Endothelial cell of umbilical vein (primary cell): ENCODE results near the gene DMRT1.

ENCODE experiments used
- GATA2 ChIP-seq: IDR thresholded peaks from 2 replicates; pipeline ENCODE4 v1.7.0; 2011; ENCODE audit warnings: low read depth, mild to moderate bottlenecking, moderate library complexity, mixed read lengths, low read length; ENCODE audit not compliant: insufficient read length, insufficient read depth
- POLR2A ChIP-seq: IDR thresholded peaks from 2 replicates; pipeline ENCODE4 v1.6.1; 2012; ENCODE audit warnings: low read depth, mild to moderate bottlenecking, control low read depth, low read length
- POLR2AphosphoS5 ChIP-seq: IDR thresholded peaks from 2 replicates; pipeline ENCODE4 v1.6.1; 2012; ENCODE audit warnings: low read depth, mild to moderate bottlenecking, control low read depth, low read length, moderate library complexity; ENCODE audit not compliant: insufficient read depth
- TF ChIP-seq, protein P1 (sequence below), 2 donors: IDR thresholded peaks; 1 replicate in 1 of 2; 2 replicates in 1 of 2; pipeline ENCODE4 v1.5.1; 2011; ENCODE audit warnings: low read length in 2 of 2, mild to moderate bottlenecking in 2 of 2, moderate library complexity in 2 of 2, control low read depth in 1 of 2, inconsistent platforms in 1 of 2, low read depth in 1 of 2; ENCODE audit not compliant: insufficient read depth in 1 of 2; ENCODE audit errors: extremely low read depth in 1 of 2

DNA sequence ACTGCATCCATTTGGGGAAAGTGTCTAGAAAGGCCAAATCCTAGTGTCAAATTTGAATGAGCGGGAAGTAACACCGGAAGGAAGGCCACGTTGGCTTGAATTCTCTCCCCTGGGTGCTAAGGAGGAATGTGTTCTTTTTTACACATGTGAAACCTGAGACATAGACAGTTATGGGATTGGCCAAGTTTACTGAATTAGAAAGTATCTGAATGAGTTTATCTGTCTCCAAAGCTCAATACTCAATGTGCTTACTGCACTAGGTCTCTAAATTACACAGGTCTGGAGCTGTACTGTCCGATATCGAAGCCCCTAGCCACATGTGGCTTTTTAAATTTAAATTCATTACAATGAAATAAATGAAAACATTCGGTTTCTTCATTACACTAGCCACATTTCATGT, 6.0 kb downstream of the DMRT1 start:
- TF ChIP-seq, protein P1, sequence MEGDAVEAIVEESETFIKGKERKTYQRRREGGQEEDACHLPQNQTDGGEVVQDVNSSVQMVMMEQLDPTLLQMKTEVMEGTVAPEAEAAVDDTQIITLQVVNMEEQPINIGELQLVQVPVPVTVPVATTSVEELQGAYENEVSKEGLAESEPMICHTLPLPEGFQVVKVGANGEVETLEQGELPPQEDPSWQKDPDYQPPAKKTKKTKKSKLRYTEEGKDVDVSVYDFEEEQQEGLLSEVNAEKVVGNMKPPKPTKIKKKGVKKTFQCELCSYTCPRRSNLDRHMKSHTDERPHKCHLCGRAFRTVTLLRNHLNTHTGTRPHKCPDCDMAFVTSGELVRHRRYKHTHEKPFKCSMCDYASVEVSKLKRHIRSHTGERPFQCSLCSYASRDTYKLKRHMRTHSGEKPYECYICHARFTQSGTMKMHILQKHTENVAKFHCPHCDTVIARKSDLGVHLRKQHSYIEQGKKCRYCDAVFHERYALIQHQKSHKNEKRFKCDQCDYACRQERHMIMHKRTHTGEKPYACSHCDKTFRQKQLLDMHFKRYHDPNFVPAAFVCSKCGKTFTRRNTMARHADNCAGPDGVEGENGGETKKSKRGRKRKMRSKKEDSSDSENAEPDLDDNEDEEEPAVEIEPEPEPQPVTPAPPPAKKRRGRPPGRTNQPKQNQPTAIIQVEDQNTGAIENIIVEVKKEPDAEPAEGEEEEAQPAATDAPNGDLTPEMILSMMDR (IDR thresholded peaks at IDR 0.05; ENCODE audit: extremely low read depth in 1 of 2, insufficient read depth in 1 of 2, low read depth in 1 of 2, low read length in 2 of 2), result no peak
- TF ChIP-seq POLR2A (no peak), POLR2AphosphoS5 (no peak), GATA2 (no peak)
